H9 (cell line): ENCODE data around the gene NTSR1. TPM values are rescaled to one million over a fixed set of nuclear protein-coding genes. Genes with fewer than 3 reads are reported as not detected.

Experiments used
- DNase-seq: peaks from one replicate; pipeline ENCODE4 v3.0.0-alpha.2; 2017
- H2AFZ ChIP-seq: one replicate; pipeline ENCODE4 v1.6.1; 2013; ENCODE audit warnings: mild to moderate bottlenecking, low read length, control low read depth, moderate library complexity
- H2AK5ac ChIP-seq: 2 replicates; pipeline ENCODE4 v1.6.1; 2013; ENCODE audit warnings: low read length, control low read depth, mixed read lengths; ENCODE audit not compliant: insufficient read length
- H2BK120ac ChIP-seq: one replicate; pipeline ENCODE4 v1.6.1; 2013; ENCODE audit warnings: low read depth, mild to moderate bottlenecking, low read length, control low read depth, inconsistent platforms; ENCODE audit not compliant: poor library complexity, severe bottlenecking
- H2BK12ac ChIP-seq: 2 replicates; pipeline ENCODE4 v1.6.1; 2013; ENCODE audit warnings: low read length, control low read depth, mixed read lengths, low read depth; ENCODE audit not compliant: insufficient read length
- H2BK15ac ChIP-seq: 2 replicates; pipeline ENCODE4 v1.6.1; 2013; ENCODE audit warnings: low read depth, low read length, control low read depth
- H2BK20ac ChIP-seq: one replicate; pipeline ENCODE4 v1.6.1; 2013; ENCODE audit warnings: low read depth, mild to moderate bottlenecking, low read length, control low read depth, inconsistent platforms; ENCODE audit not compliant: poor library complexity, severe bottlenecking
- H2BK5ac ChIP-seq: 2 replicates; pipeline ENCODE4 v1.6.1; 2013; ENCODE audit warnings: low read length, control low read depth, mixed read lengths; ENCODE audit not compliant: insufficient read length
- H3K14ac ChIP-seq: 2 replicates; pipeline ENCODE4 v1.6.1; 2013; ENCODE audit warnings: low read length, control low read depth; ENCODE audit not compliant: insufficient read depth
- H3K18ac ChIP-seq: 2 replicates; pipeline ENCODE4 v1.6.1; 2013; ENCODE audit warnings: low read depth, mild to moderate bottlenecking, mixed read lengths, low read length, control low read depth; ENCODE audit not compliant: insufficient read length
- H3K23ac ChIP-seq: 2 replicates; pipeline ENCODE4 v1.6.1; 2013; ENCODE audit warnings: low read length, control low read depth, mixed read lengths, low read depth; ENCODE audit not compliant: insufficient read length
- H3K23me2 ChIP-seq: 2 replicates; pipeline ENCODE4 v1.6.1; 2013; ENCODE audit warnings: low read depth, mild to moderate bottlenecking, mixed read lengths, low read length, control low read depth; ENCODE audit not compliant: insufficient read length, poor library complexity, severe bottlenecking
- H3K27ac ChIP-seq: 2 replicates; pipeline ENCODE4 v1.5.1; 2013; ENCODE audit warnings: low read length, control low read depth, mixed read lengths, low read depth; ENCODE audit not compliant: insufficient read length
- H3K27me3 ChIP-seq: 2 replicates; pipeline ENCODE4 v1.6.1; 2013; ENCODE audit warnings: low read length, control low read depth, inconsistent platforms; ENCODE audit not compliant: insufficient read depth
- H3K4ac ChIP-seq: 2 replicates; pipeline ENCODE4 v1.6.1; 2013; ENCODE audit warnings: low read depth, mild to moderate bottlenecking, control low read depth, inconsistent platforms, low read length, moderate library complexity
- H3K4me1 ChIP-seq: 2 replicates; pipeline ENCODE4 v1.6.1; 2013; ENCODE audit warnings: low read length, control low read depth, inconsistent platforms; ENCODE audit not compliant: insufficient read depth
- H3K4me2 ChIP-seq: 2 replicates; pipeline ENCODE4 v1.6.1; 2013; ENCODE audit warnings: low read length, control low read depth, mixed read lengths; ENCODE audit not compliant: insufficient read length, insufficient read depth
- H3K56ac ChIP-seq: 2 replicates; pipeline ENCODE4 v1.6.1; 2013; ENCODE audit warnings: low read depth, mild to moderate bottlenecking, mixed read lengths, low read length, control low read depth; ENCODE audit not compliant: insufficient read length
- H3K79me1 ChIP-seq: 2 replicates; pipeline ENCODE4 v1.6.1; 2013; ENCODE audit warnings: low read depth, mild to moderate bottlenecking, moderate library complexity, low read length, control low read depth, inconsistent platforms; ENCODE audit not compliant: insufficient read depth, poor library complexity, severe bottlenecking
- H3K79me2 ChIP-seq: 2 replicates; pipeline ENCODE4 v1.6.1; 2013; ENCODE audit warnings: low read length, control low read depth, inconsistent platforms; ENCODE audit not compliant: insufficient read depth
- H3K9ac ChIP-seq: 2 replicates; pipeline ENCODE4 v1.6.1; 2013; ENCODE audit warnings: low read length, control low read depth, mixed read lengths; ENCODE audit not compliant: insufficient read length; ENCODE audit errors: extremely low read depth
- H3K9me3 ChIP-seq: one replicate; pipeline ENCODE4 v1.6.1; 2013; ENCODE audit warnings: low read depth, low read length, inconsistent platforms; ENCODE audit not compliant: control insufficient read depth
- H3T11ph ChIP-seq: one replicate; pipeline ENCODE4 v1.6.1; 2013; ENCODE audit warnings: mild to moderate bottlenecking, low read length, control low read depth, inconsistent platforms
- H4K20me1 ChIP-seq: one replicate; pipeline ENCODE4 v1.6.1; 2013; ENCODE audit not compliant: control insufficient read depth, insufficient read length, insufficient read depth
- H4K5ac ChIP-seq: 2 replicates; pipeline ENCODE4 v1.6.1; 2013; ENCODE audit warnings: low read depth, mild to moderate bottlenecking, mixed read lengths, low read length, control low read depth; ENCODE audit not compliant: insufficient read length
- H4K8ac ChIP-seq: replicated peaks from 2 replicates; pipeline ENCODE4 v1.6.1; 2013; ENCODE audit warnings: low read length, control low read depth, mixed read lengths, low read depth; ENCODE audit not compliant: insufficient read length
- H4K91ac ChIP-seq: 2 replicates; pipeline ENCODE4 v1.6.1; 2013; ENCODE audit warnings: low read depth, mild to moderate bottlenecking, moderate library complexity, mixed read lengths, low read length, control low read depth; ENCODE audit not compliant: insufficient read length
- H3K27ac Mint-ChIP-seq, 3 experiments: 2 replicates in 2 of 3; 3 replicates in 1 of 3; pipeline ENCODE4 v1.8.0; 2020 to 2021; ENCODE audit warnings: mixed read lengths in 3 of 3, mild to moderate bottlenecking in 1 of 3, moderate library complexity in 1 of 3
- H3K27me3 Mint-ChIP-seq: 2 replicates; pipeline ENCODE4 v1.8.0; 2021; ENCODE audit warnings: low read depth, mild to moderate bottlenecking, moderate library complexity, mixed read lengths
- H3K36me3 Mint-ChIP-seq, 3 experiments: 2 replicates in 2 of 3; 3 replicates in 1 of 3; pipeline ENCODE4 v1.8.0; 2020 to 2021; ENCODE audit warnings: low read depth in 3 of 3, mixed read lengths in 3 of 3; ENCODE audit not compliant: insufficient read depth in 1 of 3
- H3K4me1 Mint-ChIP-seq, 2 experiments: 2 replicates each; pipeline ENCODE4 v1.8.0; 2020; ENCODE audit warnings: mixed read lengths in 2 of 2
- H3K4me3 Mint-ChIP-seq, 2 experiments: 2 replicates in 1 of 2; 3 replicates in 1 of 2; pipeline ENCODE4 v1.8.0; 2020 to 2021; ENCODE audit warnings: mild to moderate bottlenecking in 2 of 2, mixed read lengths in 2 of 2, moderate library complexity in 1 of 2
- H3K9me3 Mint-ChIP-seq, 2 experiments: 2 replicates in 1 of 2; 3 replicates in 1 of 2; pipeline ENCODE4 v1.8.0; 2020; ENCODE audit warnings: mild to moderate bottlenecking in 2 of 2, mixed read lengths in 2 of 2, moderate library complexity in 1 of 2
- WGBS: extraction: QIAGEN DNeasy Blood & Tissue Kit; methylation state at CpG from one replicate; pipeline ENCODE4 v1.1.7; 2013; ENCODE audit warnings: missing lambda C conversion rate, low lambda C conversion rate, mixed read lengths; ENCODE audit not compliant: insufficient read length; ENCODE audit errors: extremely low coverage; 5-methylcytosine and 5-hydroxymethylcytosine counted together
- total RNA-seq: library from RNA; stranded (reverse); gene quantifications from 2 replicates; pipeline ENCODE4 v1.2.1, GENCODE V29; 2021
- TF ChIP-seq, protein P1 (sequence below): fragments of 200-600 bp; sonication (generic); conservative IDR thresholded peaks from 3 replicates; pipeline ENCODE4 v1.8.0; 2021; ENCODE audit warnings: antibody characterized with exemption, mild to moderate bottlenecking

NTSR1 gene
- total RNA-seq, 1 experiment from 2014 or later = 0.11 TPM

GRCh38 chr20:62694106-62694505 lies 14.5 kb upstream of the NTSR1 start:
- Mint-ChIP-seq H3K36me3 (no peaks in the 10 kb centered on the region), H3K27me3 (no peaks in the 10 kb centered on the region; the same call in 1 of the 2 replicates), H3K9me3 (no peaks in the 10 kb centered on the region; a peak in 1 of 5 replicates), H3K4me3 (no peak overlapping the region), H3K27ac (no peak overlapping the region), H3K4me1 (peaks cover 0 to 6% of the 10 kb centered on the region in 2 experiments; a peak in 2 of 4 replicates)
- Histone ChIP-seq H3K23ac (no peak overlapping the region), H2BK20ac (no peak overlapping the region), H4K20me1 (no peaks in the 10 kb centered on the region), H3K14ac (no peak overlapping the region), H3K4me1 (no peaks in the 10 kb centered on the region), H2BK12ac (no peak overlapping the region), H3K9ac (no peak overlapping the region), H2AFZ (no peak overlapping the region), H3K27ac (no peak overlapping the region), H3K79me2 (no peaks in the 10 kb centered on the region), H3K9me3 (no peaks in the 10 kb centered on the region), H2BK15ac (no peak overlapping the region), H3K27me3 (no peaks in the 10 kb centered on the region), H3K4me2 (no peak overlapping the region), H2BK5ac (no peak overlapping the region), H2BK120ac (no peak overlapping the region), H3K4ac (no peak overlapping the region), H3K79me1 (no peaks in the 10 kb centered on the region), H3K23me2 (no peaks in the 10 kb centered on the region), H4K91ac (no peak overlapping the region), H2AK5ac (no peak overlapping the region), H3K18ac (no peak overlapping the region), H3K56ac (no peak overlapping the region), H4K8ac (no peak overlapping the region), H3T11ph (no peak overlapping the region), H4K5ac (no peak overlapping the region)
- TF ChIP-seq, protein P1, sequence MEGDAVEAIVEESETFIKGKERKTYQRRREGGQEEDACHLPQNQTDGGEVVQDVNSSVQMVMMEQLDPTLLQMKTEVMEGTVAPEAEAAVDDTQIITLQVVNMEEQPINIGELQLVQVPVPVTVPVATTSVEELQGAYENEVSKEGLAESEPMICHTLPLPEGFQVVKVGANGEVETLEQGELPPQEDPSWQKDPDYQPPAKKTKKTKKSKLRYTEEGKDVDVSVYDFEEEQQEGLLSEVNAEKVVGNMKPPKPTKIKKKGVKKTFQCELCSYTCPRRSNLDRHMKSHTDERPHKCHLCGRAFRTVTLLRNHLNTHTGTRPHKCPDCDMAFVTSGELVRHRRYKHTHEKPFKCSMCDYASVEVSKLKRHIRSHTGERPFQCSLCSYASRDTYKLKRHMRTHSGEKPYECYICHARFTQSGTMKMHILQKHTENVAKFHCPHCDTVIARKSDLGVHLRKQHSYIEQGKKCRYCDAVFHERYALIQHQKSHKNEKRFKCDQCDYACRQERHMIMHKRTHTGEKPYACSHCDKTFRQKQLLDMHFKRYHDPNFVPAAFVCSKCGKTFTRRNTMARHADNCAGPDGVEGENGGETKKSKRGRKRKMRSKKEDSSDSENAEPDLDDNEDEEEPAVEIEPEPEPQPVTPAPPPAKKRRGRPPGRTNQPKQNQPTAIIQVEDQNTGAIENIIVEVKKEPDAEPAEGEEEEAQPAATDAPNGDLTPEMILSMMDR = no peak; the same call in 2 of the 3 replicates
- no CpG with 5 or more reads among the region's 10 CpGs for WGBS
- no peak for DNase-seq
